CD8-positive, alpha-beta memory T cell (primary cell): ENCODE measurements around the gene TMEM91. TPM values are rescaled to one million over a fixed set of nuclear protein-coding genes. Genes with fewer than 3 reads are reported as not detected.
"Not testable (repeated sequence)": the region's sequence is repeated elsewhere in the genome, so short reads cannot be mapped to it uniquely, and the experiment has no call there.

Source experiments
- CTCF ChIA-PET: fragments of 350-600 bp; sonication (Branson Sonifier 250); formaldehyde crosslinking; loops from one replicate; lab custom pipeline; 2021; ENCODE audit warnings: antibody characterized with exemption; lab: Charles Lee
- POLR2A ChIA-PET: fragments of 350-600 bp; sonication (Branson Sonifier 250); formaldehyde crosslinking; loops from one replicate; lab custom pipeline; 2021; ENCODE audit warnings: antibody characterized with exemption; lab: Charles Lee
- DNase-seq, 5 donors: peaks; one replicate each; pipeline versions ENCODE4 v3.0.0 to v3.0.0-alpha.2; 2020 to 2022; ENCODE audit warnings: mixed read lengths in 1 of 5
- H3K27ac ChIP-seq: one replicate; pipeline ENCODE4 v1.7.0; 2013; ENCODE audit warnings: low read depth, mild to moderate bottlenecking, low read length, moderate library complexity
- H3K27me3 ChIP-seq: 2 replicates; pipeline ENCODE4 v1.7.0; 2013; ENCODE audit warnings: low read length, mild to moderate bottlenecking; ENCODE audit not compliant: insufficient read depth, poor library complexity, severe bottlenecking
- H3K36me3 ChIP-seq: 2 replicates; pipeline ENCODE4 v1.7.0; 2013; ENCODE audit warnings: mild to moderate bottlenecking, low read length, moderate library complexity; ENCODE audit not compliant: insufficient read depth
- H3K4me1 ChIP-seq: 2 replicates; pipeline ENCODE4 v1.7.0; 2013; ENCODE audit warnings: mild to moderate bottlenecking, low read length, moderate library complexity; ENCODE audit not compliant: insufficient read depth
- H3K4me3 ChIP-seq: 2 replicates; pipeline ENCODE4 v1.7.0; 2013; ENCODE audit warnings: mild to moderate bottlenecking, low read length
- H3K9me3 ChIP-seq: 2 replicates; pipeline ENCODE4 v1.7.0; 2013; ENCODE audit warnings: mild to moderate bottlenecking, low read length
- H3K27ac Mint-ChIP-seq, 8 donors: one replicate each; pipeline ENCODE4 v1.8.0; 2020 to 2021; ENCODE audit warnings: mixed read lengths in 8 of 8, mild to moderate bottlenecking in 6 of 8, inconsistent platforms in 3 of 8, moderate library complexity in 3 of 8
- H3K27me3 Mint-ChIP-seq, 2 donors: one replicate each; pipeline ENCODE4 v1.8.0; 2020 to 2021; ENCODE audit warnings: mixed read lengths in 2 of 2, mild to moderate bottlenecking in 1 of 2, moderate library complexity in 1 of 2
- H3K36me3 Mint-ChIP-seq, 3 donors: one replicate each; pipeline ENCODE4 v1.8.0; 2020 to 2021; ENCODE audit warnings: mixed read lengths in 3 of 3, inconsistent platforms in 1 of 3, mild to moderate bottlenecking in 1 of 3
- H3K4me1 Mint-ChIP-seq, 3 donors: one replicate each; pipeline ENCODE4 v1.8.0; 2020 to 2021; ENCODE audit warnings: mixed read lengths in 3 of 3, inconsistent platforms in 1 of 3, mild to moderate bottlenecking in 1 of 3
- H3K4me3 Mint-ChIP-seq, 7 donors: one replicate each; pipeline ENCODE4 v1.8.0; 2020 to 2021; ENCODE audit warnings: mixed read lengths in 7 of 7, mild to moderate bottlenecking in 6 of 7, moderate library complexity in 4 of 7, inconsistent platforms in 2 of 7
- H3K9me3 Mint-ChIP-seq, 5 donors: one replicate each; pipeline ENCODE4 v1.8.0; 2020 to 2022; ENCODE audit warnings: mixed read lengths in 5 of 5, mild to moderate bottlenecking in 3 of 5, moderate library complexity in 2 of 5, inconsistent platforms in 1 of 5
- polyA plus RNA-seq: library from polyadenylated mRNA; unstranded; fragments of 300-500 nt; fragmentation: Illumina TruSeq; gene quantifications from one replicate; pipeline ENCODE4 v1.2.3, GENCODE V29; 2021
- total RNA-seq, 2 experiments: library from RNA; stranded (reverse); gene quantifications; one replicate each; pipeline ENCODE4 v1.2.3, GENCODE V29; 2021

The TMEM91 gene
- total and polyA plus RNA-seq, 3 experiments from 2014 or later, result 2.6 to 3.8 (median 3.7) TPM

DNA sequence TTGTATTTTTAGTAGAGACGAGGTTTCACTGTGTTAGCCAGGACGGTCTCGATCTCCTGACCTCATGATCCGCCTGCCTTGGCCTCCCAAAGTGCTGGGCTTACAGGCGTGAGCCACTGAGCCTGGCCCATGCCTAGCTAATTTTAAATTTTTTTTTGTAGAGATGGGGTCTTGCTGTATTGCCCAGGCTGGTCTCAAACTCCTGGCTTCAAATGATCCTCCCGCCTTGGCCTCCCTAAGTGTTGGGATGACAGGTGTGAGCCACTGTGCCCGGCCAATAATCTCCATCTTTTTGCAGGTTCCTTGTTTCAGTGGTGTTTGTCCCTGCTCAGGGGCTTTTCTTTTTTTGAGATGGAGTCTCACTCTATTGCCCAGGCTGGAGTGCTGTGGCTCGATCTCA is 5.2 kb downstream of the TMEM91 start:
- H3K4me1 ChIP-seq, H3K36me3 ChIP-seq, H3K27ac ChIP-seq, H3K4me1 Mint-ChIP-seq, H3K4me3 ChIP-seq, DNase-seq, CTCF ChIA-PET, H3K4me3 Mint-ChIP-seq, H3K9me3 Mint-ChIP-seq, H3K9me3 ChIP-seq, H3K27me3 ChIP-seq, POLR2A ChIA-PET, H3K27me3 Mint-ChIP-seq: not testable (repeated sequence)
- Mint-ChIP-seq H3K36me3 (peaks cover 0 to 20% (median 6%) of the 10 kb centered on the region in 3 donors), H3K27ac (peak overlapping the region in 1 of 8 donors; percentile 74)

DNA sequence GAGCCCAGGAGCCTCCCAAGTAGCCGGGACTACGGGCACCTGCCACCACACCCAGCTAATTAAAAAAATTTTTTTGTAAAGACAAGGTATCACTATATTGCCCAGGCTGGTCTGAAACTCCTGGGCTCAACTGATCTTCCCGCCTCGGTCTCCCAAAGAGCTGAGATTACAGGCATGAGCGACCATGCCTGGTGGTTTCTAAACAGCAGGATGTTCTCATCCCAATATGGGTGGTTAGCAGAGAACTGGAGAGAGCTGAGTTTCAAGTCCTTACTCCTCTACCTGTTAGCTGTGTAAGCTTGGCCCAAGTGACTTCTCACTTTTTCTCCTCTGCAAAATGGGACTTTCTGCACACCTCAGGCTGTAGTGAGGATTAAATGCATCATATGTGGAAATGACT is 8.0 kb downstream of the TMEM91 start:
- Histone ChIP-seq H3K27me3 (no peaks in the 10 kb centered on the region), H3K36me3 (peaks cover 7% of the 10 kb centered on the region), H3K4me1 (no peaks in the 10 kb centered on the region), H3K27ac (no peak overlapping the region), H3K9me3 (no peaks in the 10 kb centered on the region), H3K4me3 (no peak overlapping the region)
- H3K27me3 Mint-ChIP-seq, result no peaks in the 10 kb centered on the region
- H3K4me1 Mint-ChIP-seq, result no peaks in the 10 kb centered on the region
- POLR2A ChIA-PET, result interaction anchor here (0.6 to 0.8 kb wide), 2 partner anchors 15 to 122 kb away, joined by 3 to 5 read pairs; no protein-coding TSS in a partner anchor
- H3K36me3 Mint-ChIP-seq, result peaks cover 0 to 40% (median 6%) of the 10 kb centered on the region in 3 donors
- no peaks in the 10 kb centered on the region for H3K9me3 Mint-ChIP-seq
- DNase-seq, result no peak
- peak overlapping the region in 2 of 8 donors; percentile 33 to 70 for H3K27ac Mint-ChIP-seq
- no peak overlapping the region for H3K4me3 Mint-ChIP-seq
- CTCF ChIA-PET, result no interaction called here

DNA sequence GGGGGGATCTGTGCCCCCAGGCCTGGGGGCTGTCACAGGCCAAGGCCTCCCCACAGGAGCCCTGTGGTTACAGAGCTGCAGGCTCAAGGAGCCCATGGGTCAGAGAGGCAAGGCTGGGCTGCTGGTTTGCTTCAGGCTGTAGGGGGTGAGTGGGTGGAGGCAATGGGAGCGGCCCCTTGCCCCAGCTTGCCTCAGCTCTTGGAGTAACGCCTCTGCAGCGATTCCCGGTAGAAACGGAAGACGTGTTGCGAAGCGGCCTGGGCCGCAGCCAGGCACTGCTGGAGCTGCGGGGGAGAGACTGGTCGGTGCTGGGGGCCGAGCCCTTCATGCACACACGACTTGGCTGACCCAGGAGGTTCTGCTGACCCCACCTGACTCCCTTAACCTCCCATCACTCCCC is 10.1 kb downstream of the TMEM91 start:
- ChIA-PET CTCF (no interaction called here), POLR2A (no interaction called here)
- no peak for DNase-seq
- Mint-ChIP-seq H3K36me3 (peaks cover 0 to 58% (median 11%) of the 10 kb centered on the region in 3 donors), H3K27ac (no peak overlapping the region), H3K9me3 (no peaks in the 10 kb centered on the region), H3K27me3 (no peaks in the 10 kb centered on the region), H3K4me1 (no peaks in the 10 kb centered on the region), H3K4me3 (no peak overlapping the region)
- H3K27ac ChIP-seq, result no peak overlapping the region
- no peaks in the 10 kb centered on the region for H3K27me3 ChIP-seq
- H3K4me1 ChIP-seq, result no peaks in the 10 kb centered on the region
- H3K4me3 ChIP-seq, result no peak overlapping the region
- no peaks in the 10 kb centered on the region for H3K9me3 ChIP-seq
- H3K36me3 ChIP-seq, result peaks cover 19% of the 10 kb centered on the region

DNA sequence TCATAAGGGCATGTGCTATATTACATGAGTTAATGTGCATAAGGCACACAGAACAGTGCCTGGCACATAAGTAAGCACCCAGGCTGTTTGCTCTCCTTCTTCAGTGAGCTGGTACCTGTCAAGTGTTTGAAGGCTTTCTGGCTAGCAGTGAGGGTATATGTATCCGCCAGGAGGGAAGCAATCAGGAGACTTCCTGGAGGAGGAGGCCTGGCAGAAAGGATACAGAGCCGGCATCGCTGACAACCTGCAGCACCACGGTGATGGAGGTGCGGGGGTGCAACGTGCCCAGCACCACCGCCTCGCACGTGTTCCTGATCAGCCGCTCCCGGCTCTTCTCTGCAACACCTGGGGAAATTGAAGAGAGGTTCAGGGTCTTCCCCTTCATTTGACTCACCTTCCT is 15.3 kb downstream of the TMEM91 start:
- POLR2A ChIA-PET, result no interaction called here
- Mint-ChIP-seq H3K4me1 (peaks cover 12 to 14% (median 14%) of the 10 kb centered on the region in 3 donors), H3K27me3 (no peaks in the 10 kb centered on the region), H3K27ac (peak overlapping the region in 1 of 8 donors; percentile 47), H3K4me3 (no peak overlapping the region), H3K36me3 (peaks cover 0 to 58% (median 5%) of the 10 kb centered on the region in 3 donors), H3K9me3 (no peaks in the 10 kb centered on the region)
- peaks cover 26% of the 10 kb centered on the region for H3K36me3 ChIP-seq
- no peak overlapping the region for H3K27ac ChIP-seq
- DNase-seq, result no peak
- H3K4me3 ChIP-seq, result no peak overlapping the region
- CTCF ChIA-PET, result no interaction called here
- peaks cover 14% of the 10 kb centered on the region for H3K4me1 ChIP-seq
- H3K9me3 ChIP-seq, result no peaks in the 10 kb centered on the region
- H3K27me3 ChIP-seq, result no peaks in the 10 kb centered on the region

DNA sequence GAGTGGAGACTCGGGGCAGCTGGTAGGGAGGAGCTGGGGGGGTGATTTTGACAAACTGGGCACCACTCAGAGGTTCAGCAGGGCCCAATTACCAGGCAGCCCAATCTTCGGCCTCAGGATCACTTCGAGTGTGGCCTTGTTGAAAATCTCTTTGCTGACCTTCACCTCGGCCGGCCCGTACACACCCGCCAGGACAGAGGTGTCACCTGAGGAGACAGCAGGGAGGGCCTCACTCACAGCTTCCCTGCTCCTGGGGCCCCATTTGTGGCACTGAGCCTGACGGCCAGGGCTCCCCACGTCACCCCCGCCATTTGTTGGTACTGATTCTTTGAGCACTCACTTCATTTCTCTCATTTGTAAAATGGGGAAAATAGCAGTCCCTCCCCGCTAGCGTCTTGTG is 16.4 kb downstream of the TMEM91 start:
- Histone ChIP-seq H3K27me3 (no peaks in the 10 kb centered on the region), H3K4me3 (no peak overlapping the region), H3K4me1 (peaks cover 14% of the 10 kb centered on the region), H3K9me3 (no peaks in the 10 kb centered on the region), H3K27ac (no peak overlapping the region), H3K36me3 (peaks cover 26% of the 10 kb centered on the region)
- Mint-ChIP-seq H3K36me3 (peaks cover 0 to 55% (median 5%) of the 10 kb centered on the region in 3 donors), H3K27me3 (no peaks in the 10 kb centered on the region), H3K9me3 (no peaks in the 10 kb centered on the region), H3K27ac (peak overlapping the region in 1 of 8 donors; percentile 65), H3K4me1 (peaks cover 22 to 25% (median 25%) of the 10 kb centered on the region in 3 donors), H3K4me3 (peak overlapping the region in 1 of 7 donors; percentile 29)
- ChIA-PET POLR2A (no interaction called here), CTCF (interaction anchor here (1.5 kb wide), 1 partner anchor 47 kb away, joined by 3 read pairs; the partner anchor contains the start of gene DMAC2)
- DNase-seq, result no peak

DNA sequence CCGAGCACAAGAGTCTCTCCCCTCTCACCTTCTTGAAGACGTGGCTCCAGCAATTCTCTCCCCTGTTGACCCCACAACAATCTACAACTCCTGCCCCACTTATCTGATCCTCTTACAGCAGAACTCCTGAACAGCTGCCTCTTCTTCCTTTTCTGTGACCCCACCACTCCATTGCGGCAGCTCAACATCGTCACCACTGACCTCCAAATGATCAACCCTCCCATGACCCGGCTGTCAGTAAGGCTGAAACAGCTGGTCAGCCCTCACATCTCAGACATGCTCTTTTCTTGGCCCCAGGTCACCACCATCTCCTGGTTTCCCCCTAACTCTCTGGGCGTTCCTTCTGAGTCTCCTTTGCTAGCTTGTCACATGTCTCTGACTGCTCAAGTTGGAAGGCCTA is 19.0 kb downstream of the TMEM91 start:
- Mint-ChIP-seq H3K27ac (peak overlapping the region in 5 of 8 donors; percentile 8 to 96 (median 83)), H3K9me3 (no peaks in the 10 kb centered on the region), H3K36me3 (peaks cover 0 to 38% (median 3%) of the 10 kb centered on the region in 3 donors), H3K4me3 (peak overlapping the region; percentile 56 to 98 (median 75)), H3K4me1 (peaks cover 39 to 46% (median 43%) of the 10 kb centered on the region in 3 donors), H3K27me3 (no peaks in the 10 kb centered on the region)
- Histone ChIP-seq H3K9me3 (no peaks in the 10 kb centered on the region), H3K27me3 (no peaks in the 10 kb centered on the region), H3K4me1 (peaks cover 27% of the 10 kb centered on the region), H3K4me3 (peak overlapping the region; percentile 22), H3K36me3 (peaks cover 15% of the 10 kb centered on the region), H3K27ac (peak overlapping the region; percentile 53)
- ChIA-PET POLR2A (no interaction called here), CTCF (no interaction called here)
- no peak for DNase-seq

DNA sequence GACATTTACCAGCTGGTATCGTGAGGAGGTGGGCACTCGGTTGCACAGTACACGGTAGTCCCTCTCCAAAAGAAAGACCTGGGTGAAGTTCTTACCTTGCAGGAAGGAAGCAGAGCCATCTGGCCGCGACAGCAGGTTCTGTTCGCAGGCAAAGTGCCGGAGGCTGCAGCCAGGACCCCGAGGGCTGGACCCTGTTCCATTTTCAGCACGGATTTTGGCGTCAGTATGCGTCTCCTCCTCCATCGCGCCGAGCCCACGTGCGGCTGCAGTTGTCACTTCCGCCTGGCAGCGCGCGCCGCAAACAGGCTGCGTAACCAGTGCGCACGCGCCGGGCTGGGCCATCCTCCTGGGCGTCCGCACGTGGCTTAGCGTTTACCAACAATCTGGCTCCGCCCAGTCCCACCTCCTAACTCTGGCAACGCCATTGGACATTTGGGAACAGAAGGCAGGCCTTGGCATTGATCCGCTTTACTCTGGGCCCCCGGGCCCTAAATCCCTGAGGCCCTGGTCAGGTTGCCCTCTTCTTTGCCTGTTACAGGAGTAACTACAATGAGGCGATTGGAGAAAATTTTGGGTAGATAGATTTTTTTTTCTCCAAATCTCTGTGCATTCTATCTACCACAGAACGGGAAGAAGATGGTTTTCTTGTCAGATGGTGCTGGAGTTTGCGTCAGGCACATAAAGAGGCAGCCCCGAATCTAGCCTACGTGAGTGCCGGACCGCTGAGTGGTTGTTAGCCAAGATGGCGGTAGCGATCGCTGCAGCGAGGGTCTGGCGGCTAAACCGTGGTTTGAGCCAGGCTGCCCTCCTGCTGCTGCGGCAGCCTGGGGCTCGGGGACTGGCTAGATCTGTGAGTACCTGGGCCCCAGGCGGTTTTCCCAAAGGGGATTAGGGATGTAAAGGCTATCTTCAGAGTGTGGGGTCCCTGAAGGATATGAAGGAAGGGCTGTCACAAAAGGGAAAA is 21.0 kb downstream of the TMEM91 start, which contains the start of the genes BCKDHA and EXOSC5:
TSS of gene BCKDHA (plus strand) at position 733 of the 964 bp plus-strand sequence. CDS start at position 743, 10 bp downstream.
TSS of gene EXOSC5 (minus strand) at position 274 of the 964 bp plus-strand sequence. CDS start at position 243, 31 bp downstream.
- peak; percentile 99 to 100 (median 99) for DNase-seq
- CTCF ChIA-PET, result no interaction called here
- Mint-ChIP-seq H3K27me3 (no peaks in the 10 kb centered on the region), H3K27ac (peak within 1 kb of the TSS; percentile 96 to 100 (median 100)), H3K9me3 (no peaks in the 10 kb centered on the region), H3K36me3 (peaks cover 0 to 29% (median 0%) of the 10 kb centered on the region in 3 donors), H3K4me1 (peaks cover 46 to 57% (median 49%) of the 10 kb centered on the region in 3 donors), H3K4me3 (peak within 1 kb of the TSS; percentile 87 to 98 (median 97))
- Histone ChIP-seq H3K4me1 (peaks cover 27% of the 10 kb centered on the region), H3K36me3 (peaks cover 6% of the 10 kb centered on the region), H3K27me3 (no peaks in the 10 kb centered on the region), H3K9me3 (no peaks in the 10 kb centered on the region), H3K4me3 (peak within 1 kb of the TSS; percentile 99), H3K27ac (peak within 1 kb of the TSS; percentile 91)
- POLR2A ChIA-PET, result no interaction called here

DNA sequence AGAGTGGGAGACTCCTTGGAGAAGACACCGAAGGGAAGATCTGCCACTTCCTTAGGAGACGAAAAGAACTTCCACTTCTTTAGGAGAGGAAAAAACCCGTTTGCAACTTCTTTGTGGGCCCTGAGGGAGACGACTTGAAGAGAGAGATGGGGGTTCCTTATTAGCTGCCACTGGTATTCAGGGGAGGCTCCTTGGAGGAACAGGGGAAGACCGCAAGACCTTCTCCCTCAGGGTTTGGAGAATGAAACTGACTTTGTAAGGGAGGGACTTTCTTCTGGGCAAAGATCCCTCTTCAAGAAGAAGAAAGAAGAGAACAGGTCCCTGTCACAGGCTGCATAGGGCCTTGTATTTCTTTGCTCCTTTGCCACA is 21.7 kb downstream of the TMEM91 start:
- no peak for DNase-seq
- Histone ChIP-seq H3K36me3 (peaks cover 6% of the 10 kb centered on the region), H3K27me3 (no peaks in the 10 kb centered on the region), H3K9me3 (no peaks in the 10 kb centered on the region), H3K27ac (peak overlapping the region; percentile 91), H3K4me1 (peaks cover 27% of the 10 kb centered on the region), H3K4me3 (peak overlapping the region; percentile 97)
- Mint-ChIP-seq H3K27ac (peak overlapping the region; percentile 96 to 100 (median 100)), H3K4me1 (peaks cover 46 to 61% (median 53%) of the 10 kb centered on the region in 3 donors), H3K4me3 (peak overlapping the region; percentile 87 to 98 (median 97)), H3K27me3 (no peaks in the 10 kb centered on the region), H3K9me3 (no peaks in the 10 kb centered on the region), H3K36me3 (peaks cover 0 to 27% (median 0%) of the 10 kb centered on the region in 3 donors)
- ChIA-PET CTCF (no interaction called here), POLR2A (no interaction called here)
